NCI-H774 (cell line): ENCODE data around the gene TPRA1.

Experiments
- DNase-seq: peaks from one replicate; lab custom pipeline; 2025; lab: John Stamatoyannopoulos, UW

Gene TPRA1

GRCh38 chr3:127590282-127590592 is 296 bp downstream of the TPRA1 start:
- no peak for DNase-seq

GRCh38 chr3:127589600-127590281 is 792 bp downstream of the TPRA1 start:
- no peak for DNase-seq

GRCh38 chr3:127588806-127589577 is 1.5 kb downstream of the TPRA1 start:
- no peak for DNase-seq

- DNase-seq, result no peak
Measured at GRCh38 chr3:127587876-127588275, 2.7 kb downstream of the TPRA1 start.

- no peak for DNase-seq
Measured at GRCh38 chr3:127585813-127586413, 4.6 kb downstream of the TPRA1 start.

GRCh38 chr3:127585163-127585812 is 5.2 kb downstream of the TPRA1 start:
- no peak for DNase-seq

- DNase-seq, result no peak
Measured at GRCh38 chr3:127584734-127585133, 5.8 kb downstream of the TPRA1 start.

- no peak for DNase-seq
Measured at GRCh38 chr3:127580327-127581060, 10.0 kb downstream of the TPRA1 start.

- DNase-seq, result no peak
Measured at GRCh38 chr3:127578802-127579201, 11.7 kb downstream of the TPRA1 start.

GRCh38 chr3:127578168-127578567 is 12.4 kb downstream of the TPRA1 start:
- no peak for DNase-seq

- DNase-seq, result no peak
Measured at GRCh38 chr3:127577448-127577847, 13.1 kb downstream of the TPRA1 start.

- peak; percentile 74 for DNase-seq
Measured at GRCh38 chr3:127574880-127575878, 15.4 kb downstream of the TPRA1 start.

- DNase-seq, result no peak
Measured at GRCh38 chr3:127573912-127574311, 16.6 kb downstream of the TPRA1 start.

- no peak for DNase-seq
Measured at GRCh38 chr3:127573401-127573800, 17.1 kb downstream of the TPRA1 start.

- no peak for DNase-seq
Measured at GRCh38 chr3:127572735-127573134, 17.8 kb downstream of the TPRA1 start.

- DNase-seq, result no peak
Measured at GRCh38 chr3:127572186-127572585, 18.3 kb downstream of the TPRA1 start.

- no peak for DNase-seq
Measured at GRCh38 chr3:127570520-127570919, 20.0 kb downstream of the TPRA1 start.

- DNase-seq, result no peak
Measured at GRCh38 chr3:127569160-127569559, 21.4 kb downstream of the TPRA1 start.

GRCh38 chr3:127568586-127568985 is 21.9 kb downstream of the TPRA1 start:
- DNase-seq, result no peak

- DNase-seq, result no peak
Measured at GRCh38 chr3:127566833-127567232, 23.7 kb downstream of the TPRA1 start.

- DNase-seq, result no peak
Measured at GRCh38 chr3:127565711-127566110, 24.8 kb downstream of the TPRA1 start.
